Type B pancreatic cell (in vitro differentiated cells): ENCODE measurements around the gene UNC13A. TPM values are rescaled to one million over a fixed set of nuclear protein-coding genes. Genes with fewer than 3 reads are reported as not detected.

Experiments used
- DNase-seq: peaks from one replicate; pipeline ENCODE4 v3.0.0; 2021; ENCODE audit warnings: mixed read lengths; ENCODE audit not compliant: unreplicated experiment; ENCODE audit errors: extremely low spot score
- H3K27ac Mint-ChIP-seq: 2 replicates; pipeline ENCODE4 v1.8.0; 2021; ENCODE audit warnings: mild to moderate bottlenecking, mixed read lengths
- H3K27me3 Mint-ChIP-seq: 2 replicates; pipeline ENCODE4 v1.8.0; 2021; ENCODE audit warnings: mixed read lengths
- H3K36me3 Mint-ChIP-seq: 2 replicates; pipeline ENCODE4 v1.8.0; 2021; ENCODE audit warnings: mixed read lengths
- H3K4me1 Mint-ChIP-seq: one replicate; pipeline ENCODE4 v1.8.0; 2021; ENCODE audit warnings: mixed read lengths; ENCODE audit not compliant: unreplicated experiment
- H3K4me3 Mint-ChIP-seq: 2 replicates; pipeline ENCODE4 v1.8.0; 2021; ENCODE audit warnings: mild to moderate bottlenecking, mixed read lengths
- H3K9me3 Mint-ChIP-seq: 2 replicates; pipeline ENCODE4 v1.8.0; 2021; ENCODE audit warnings: mixed read lengths
- total RNA-seq: library from RNA; stranded (reverse); gene quantifications from 2 replicates; pipeline ENCODE4 v1.2.1, GENCODE V29; 2021; ENCODE audit warnings: low replicate concordance
- TF ChIP-seq, protein P1 (sequence below): fragments of 200-600 bp; sonication (generic); conservative IDR thresholded peaks from 2 replicates; pipeline ENCODE4 v1.5.0; 2021; ENCODE audit warnings: antibody characterized with exemption, mild to moderate bottlenecking

The UNC13A gene
- total RNA-seq, 1 donor from 2014 or later, result 4.3 TPM

DNA sequence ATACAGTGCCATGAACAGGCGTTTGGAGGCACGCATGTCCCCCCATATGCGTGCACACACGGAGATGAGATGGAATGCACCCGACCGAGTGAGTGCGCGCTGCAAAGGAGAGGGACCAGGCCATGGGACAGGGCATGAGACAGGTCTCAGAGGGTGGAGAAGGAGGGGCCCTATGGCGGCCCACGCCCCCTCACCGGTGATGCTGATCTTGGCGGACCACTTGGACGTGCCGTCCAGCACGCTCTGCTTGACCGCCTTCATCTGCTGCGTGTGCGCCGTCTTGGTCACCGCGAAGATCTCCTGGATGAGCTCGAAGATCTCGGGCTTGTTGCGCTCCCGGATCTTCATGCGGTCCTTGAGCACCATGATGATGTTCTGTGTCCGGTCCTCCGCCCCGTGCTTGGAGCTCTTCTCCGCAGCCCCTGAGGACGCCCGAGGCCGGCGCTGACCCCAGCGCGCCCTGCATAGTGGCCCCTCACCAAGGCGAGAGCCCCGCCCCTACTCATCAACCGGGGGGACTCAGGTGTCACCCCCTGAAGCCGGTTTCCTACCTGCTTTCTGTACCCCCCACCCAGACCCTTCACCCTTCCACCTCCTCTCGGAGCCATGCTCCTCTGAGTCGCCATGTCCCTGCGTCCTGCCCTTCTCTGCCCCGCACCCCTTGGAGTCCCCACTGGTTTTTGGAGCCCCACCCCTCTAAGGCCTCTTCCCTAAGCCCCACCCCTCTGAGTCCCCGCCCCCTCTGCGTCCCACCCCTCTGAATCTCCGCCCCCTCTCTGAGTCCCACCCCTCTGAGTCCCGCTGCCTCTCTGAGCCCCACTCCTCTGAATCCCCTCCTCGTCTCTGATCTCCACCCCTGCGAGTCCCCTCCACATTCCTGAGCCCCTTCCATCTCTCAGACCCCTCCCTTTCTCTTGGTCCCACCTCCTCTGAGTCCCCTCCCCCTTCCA lies 40.8 kb downstream of the UNC13A start:
- H3K36me3 Mint-ChIP-seq, result no peaks in the 10 kb centered on the region
- H3K9me3 Mint-ChIP-seq, result no peaks in the 10 kb centered on the region
- H3K27me3 Mint-ChIP-seq, result peaks cover 2% of the 10 kb centered on the region
- no peak overlapping the region for H3K4me3 Mint-ChIP-seq
- no peak overlapping the region for H3K27ac Mint-ChIP-seq
- no peak for DNase-seq
- TF ChIP-seq, protein P1, sequence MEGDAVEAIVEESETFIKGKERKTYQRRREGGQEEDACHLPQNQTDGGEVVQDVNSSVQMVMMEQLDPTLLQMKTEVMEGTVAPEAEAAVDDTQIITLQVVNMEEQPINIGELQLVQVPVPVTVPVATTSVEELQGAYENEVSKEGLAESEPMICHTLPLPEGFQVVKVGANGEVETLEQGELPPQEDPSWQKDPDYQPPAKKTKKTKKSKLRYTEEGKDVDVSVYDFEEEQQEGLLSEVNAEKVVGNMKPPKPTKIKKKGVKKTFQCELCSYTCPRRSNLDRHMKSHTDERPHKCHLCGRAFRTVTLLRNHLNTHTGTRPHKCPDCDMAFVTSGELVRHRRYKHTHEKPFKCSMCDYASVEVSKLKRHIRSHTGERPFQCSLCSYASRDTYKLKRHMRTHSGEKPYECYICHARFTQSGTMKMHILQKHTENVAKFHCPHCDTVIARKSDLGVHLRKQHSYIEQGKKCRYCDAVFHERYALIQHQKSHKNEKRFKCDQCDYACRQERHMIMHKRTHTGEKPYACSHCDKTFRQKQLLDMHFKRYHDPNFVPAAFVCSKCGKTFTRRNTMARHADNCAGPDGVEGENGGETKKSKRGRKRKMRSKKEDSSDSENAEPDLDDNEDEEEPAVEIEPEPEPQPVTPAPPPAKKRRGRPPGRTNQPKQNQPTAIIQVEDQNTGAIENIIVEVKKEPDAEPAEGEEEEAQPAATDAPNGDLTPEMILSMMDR, result no peak
- H3K4me1 Mint-ChIP-seq, result no peaks in the 10 kb centered on the region

DNA sequence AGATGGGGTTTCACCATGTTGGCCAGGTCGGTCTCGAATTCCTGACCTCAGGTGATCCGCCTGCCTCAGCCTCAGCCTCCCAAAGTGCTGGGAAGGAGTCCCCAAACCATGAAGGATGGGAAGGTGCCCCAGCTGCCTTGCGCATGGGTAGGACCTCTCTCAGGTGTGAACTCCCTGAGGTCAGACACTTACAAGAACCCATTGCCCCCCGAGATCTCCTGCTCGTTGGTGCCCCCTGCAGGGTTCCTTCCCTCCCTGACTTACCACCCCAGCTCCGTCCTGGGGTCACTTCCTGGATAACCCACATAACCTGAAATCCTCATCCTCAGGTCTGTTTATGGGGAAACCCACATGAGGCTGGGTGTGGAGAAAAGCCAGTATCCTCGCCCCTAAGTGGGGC lies 41.7 kb downstream of the UNC13A start:
- Mint-ChIP-seq H3K27ac (no peak overlapping the region), H3K9me3 (no peaks in the 10 kb centered on the region), H3K36me3 (no peaks in the 10 kb centered on the region), H3K4me3 (no peak overlapping the region), H3K4me1 (no peaks in the 10 kb centered on the region), H3K27me3 (peaks cover 2% of the 10 kb centered on the region)
- DNase-seq, result no peak
- TF ChIP-seq, protein P1, result no peak

DNA sequence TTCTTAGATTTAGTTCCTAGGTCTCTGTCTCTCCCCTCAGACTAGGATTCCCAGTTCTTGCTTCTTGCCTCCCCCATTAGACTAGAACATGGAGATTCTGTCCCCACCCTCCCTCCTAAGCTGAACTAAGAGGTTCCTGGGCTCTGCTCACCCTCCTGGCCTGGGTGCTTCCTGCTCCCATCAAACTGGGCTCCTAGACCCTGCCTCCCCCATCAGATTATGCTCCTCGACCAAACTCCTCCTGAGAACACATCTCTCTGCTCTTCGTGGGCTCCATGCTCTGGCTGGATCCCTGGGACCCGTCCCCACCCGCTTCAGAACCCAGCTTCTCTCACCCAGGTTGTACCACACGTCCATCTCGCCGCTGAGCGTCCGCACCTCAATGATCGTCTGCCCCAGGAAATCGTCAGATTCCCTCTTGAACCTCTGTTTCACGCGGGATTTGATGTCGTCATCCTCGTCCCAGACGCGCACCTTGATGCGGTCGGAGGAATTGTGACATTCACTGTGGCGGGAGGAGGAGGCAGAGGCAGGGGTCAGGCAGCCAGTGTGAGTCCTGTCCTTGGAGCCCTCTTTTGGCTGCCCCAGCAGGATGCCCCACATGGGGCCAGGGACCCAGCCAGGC lies 42.7 kb downstream of the UNC13A start:
- Mint-ChIP-seq H3K27me3 (peaks cover 2% of the 10 kb centered on the region), H3K4me3 (no peak overlapping the region), H3K36me3 (no peaks in the 10 kb centered on the region), H3K9me3 (no peaks in the 10 kb centered on the region), H3K4me1 (no peaks in the 10 kb centered on the region), H3K27ac (no peak overlapping the region)
- TF ChIP-seq, protein P1, result no peak
- no peak for DNase-seq

DNA sequence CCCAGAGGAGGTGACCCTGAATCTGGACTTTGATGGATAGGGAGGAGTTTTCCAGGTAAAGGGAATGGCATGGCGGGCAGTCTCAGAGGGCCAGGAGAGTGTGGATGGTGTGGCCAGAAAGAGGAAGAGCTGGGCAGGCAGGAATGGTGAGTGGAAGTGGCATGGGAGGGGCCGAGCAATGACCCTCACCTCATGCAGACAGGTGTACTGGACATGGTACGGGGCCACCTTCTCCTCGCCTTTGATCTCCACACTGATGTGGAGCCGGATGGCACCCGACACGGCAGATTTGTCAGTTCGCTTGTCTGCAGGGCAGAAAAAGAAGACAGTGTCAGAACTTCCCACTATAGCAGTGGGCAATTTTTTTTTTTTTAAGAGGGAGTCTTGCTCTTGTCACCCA lies 45.5 kb downstream of the UNC13A start:
- no peaks in the 10 kb centered on the region for H3K36me3 Mint-ChIP-seq

DNA sequence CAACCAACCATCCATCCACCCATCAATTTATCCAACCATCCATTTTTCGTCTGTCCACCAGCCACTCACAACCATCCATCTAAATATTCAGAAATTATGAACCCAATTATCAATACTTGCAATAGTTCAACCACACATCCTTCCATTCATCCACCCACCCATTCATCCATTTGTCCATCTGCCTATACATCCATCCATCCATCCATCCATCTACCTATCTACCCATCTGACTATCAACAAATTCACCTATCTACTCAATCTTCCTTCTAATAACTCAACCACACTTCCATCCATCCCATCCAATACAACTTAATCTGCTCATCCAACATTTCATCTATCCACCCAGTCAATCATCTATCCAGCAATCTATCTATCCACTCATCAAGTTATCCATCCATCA lies 46.3 kb downstream of the UNC13A start:
- no peaks in the 10 kb centered on the region for H3K9me3 Mint-ChIP-seq
- no peak overlapping the region for H3K27ac Mint-ChIP-seq
- H3K27me3 Mint-ChIP-seq, result peaks cover 5% of the 10 kb centered on the region
- H3K4me1 Mint-ChIP-seq, result no peaks in the 10 kb centered on the region
- no peak for DNase-seq
- H3K4me3 Mint-ChIP-seq, result no peak overlapping the region
- TF ChIP-seq, protein P1, result no peak
- no peaks in the 10 kb centered on the region for H3K36me3 Mint-ChIP-seq

More for the DNA sequence above, 45.5 kb downstream of the UNC13A start:
- peaks cover 5% of the 10 kb centered on the region for H3K27me3 Mint-ChIP-seq
- DNase-seq, result no peak
- no peak overlapping the region for H3K4me3 Mint-ChIP-seq
- no peak overlapping the region for H3K27ac Mint-ChIP-seq
- H3K9me3 Mint-ChIP-seq, result no peaks in the 10 kb centered on the region
- H3K4me1 Mint-ChIP-seq, result no peaks in the 10 kb centered on the region
- TF ChIP-seq, protein P1, result no peak
